Pancreas (tissue), 10 donors: ENCODE measurements around the gene LTBP2. TPM values are rescaled to one million over a fixed set of nuclear protein-coding genes. Genes with fewer than 3 reads are reported as not detected.

Experiments
- ATAC-seq, 4 donors: fragments of 200-7000 bp; cut with Tn5 transposase; one replicate each; pipeline versions ENCODE4 v1.8.0 to v1.9.1; 2020; ENCODE audit warnings: mild to moderate bottlenecking in 4 of 4, moderate library complexity in 4 of 4
- DNase-seq, 6 donors: peaks; one replicate each; pipeline ENCODE4 v3.0.0-alpha.2; 2020
- FAIRE-seq: peaks from 2 replicates; lab custom pipeline; 2012; peaks lifted over from hg19 to GRCh38; lab: Jason Lieb, UNC
- H3K27ac ChIP-seq, 4 donors: fragments of 200-600 bp; sonication (generic); 1 replicate in 3 of 4; 2 replicates in 1 of 4; pipeline versions ENCODE4 v1.5.0 to v1.8.0; 2020
- H3K27me3 ChIP-seq, 4 donors: fragments of 200-600 bp; one replicate each; pipeline ENCODE4 v1.8.0; 2021
- H3K36me3 ChIP-seq, 3 donors: fragments of 200-600 bp; sonication (generic) in 1 of 3; one replicate each; pipeline versions ENCODE4 v1.5.0 to v1.8.0; 2020 to 2021
- H3K4me1 ChIP-seq, 3 donors: fragments of 200-600 bp; one replicate each; pipeline ENCODE4 v1.8.0; 2021
- H3K4me3 ChIP-seq, 4 donors: fragments of 200-600 bp; sonication (generic) in 2 of 4; one replicate each; pipeline versions ENCODE4 v1.5.0 to v1.8.0; 2020 to 2021
- H3K9me3 ChIP-seq, 4 donors: fragments of 200-600 bp; one replicate each; pipeline ENCODE4 v1.8.0; 2021
- WGBS, 2 donors: extraction: QIAGEN DNeasy Blood & Tissue Kit; methylation state at CpG; one replicate each; pipeline ENCODE4 v1.1.7; 2013; 5-methylcytosine and 5-hydroxymethylcytosine counted together
- intact Hi-C, 3 donors: fragments of 100-400 bp; cut with DNase I; formaldehyde crosslinking; loops; one replicate each; pipeline versions ENCODE4 v1.11.1 to v1.14.2; 2022
- polyA plus RNA-seq, 2 donors: library from polyadenylated mRNA; stranded (reverse); fragments of 200-250 nt; gene quantifications; one replicate each; pipeline ENCODE4 v1.2.3, GENCODE V29; 2013
- total RNA-seq, 6 donors: library from RNA; stranded (reverse); fragmentation: NEBNext Ultra II Directional in 4 of 6; extraction: Animal tissue kit (Norgen Biotek cat#: 25700) in 4 of 6; gene quantifications; one replicate each; pipeline versions ENCODE4 v1.2.1 to v1.2.4, GENCODE V29; 2021 to 2023
- TF ChIP-seq, protein P1 (sequence below), 4 donors: fragments of 200-600 bp; sonication (generic) in 3 of 4; IDR thresholded peaks; one replicate each; pipeline versions ENCODE4 v1.5.0 to v1.8.0; 2021; ENCODE audit warnings: antibody characterized with exemption in 4 of 4
- donor health status: healthy with polysubstance abuse.
- donor health status: DM: no; HTN: no; CAD: no; lungs with moderate emphysema.
- donor health status: DM: no; HTN: no; CAD: no.
- donor health status: control.
- donor health status: control.
- donor health status: Bipolar disorder and iron deficiency.
- donor health status: DM: yes; HTN: yes; CAD: no.
- donor health status: DM: no; HTN: no; CAD: no.
- donor health status: DM: no; HTN: no; CAD: no.
- donor health status: DM: yes; HTN: yes; CAD: no.

LTBP2 gene
- total and polyA plus RNA-seq, 8 donors, result 1.8 to 18.1 (median 4.7) TPM

- no peaks in the 10 kb centered on the region for H3K27me3 ChIP-seq
- no peaks in the 10 kb centered on the region for H3K9me3 ChIP-seq
- ATAC-seq (no peak), FAIRE-seq (no peak), DNase-seq (no peak)
- 80 to 81% methylated on average over 8 of the region's 8 CpGs for WGBS, 2 donors
- intact Hi-C loops, result no loop called here
- H3K4me3 ChIP-seq, result no peak overlapping the region
- TF ChIP-seq, protein P1, sequence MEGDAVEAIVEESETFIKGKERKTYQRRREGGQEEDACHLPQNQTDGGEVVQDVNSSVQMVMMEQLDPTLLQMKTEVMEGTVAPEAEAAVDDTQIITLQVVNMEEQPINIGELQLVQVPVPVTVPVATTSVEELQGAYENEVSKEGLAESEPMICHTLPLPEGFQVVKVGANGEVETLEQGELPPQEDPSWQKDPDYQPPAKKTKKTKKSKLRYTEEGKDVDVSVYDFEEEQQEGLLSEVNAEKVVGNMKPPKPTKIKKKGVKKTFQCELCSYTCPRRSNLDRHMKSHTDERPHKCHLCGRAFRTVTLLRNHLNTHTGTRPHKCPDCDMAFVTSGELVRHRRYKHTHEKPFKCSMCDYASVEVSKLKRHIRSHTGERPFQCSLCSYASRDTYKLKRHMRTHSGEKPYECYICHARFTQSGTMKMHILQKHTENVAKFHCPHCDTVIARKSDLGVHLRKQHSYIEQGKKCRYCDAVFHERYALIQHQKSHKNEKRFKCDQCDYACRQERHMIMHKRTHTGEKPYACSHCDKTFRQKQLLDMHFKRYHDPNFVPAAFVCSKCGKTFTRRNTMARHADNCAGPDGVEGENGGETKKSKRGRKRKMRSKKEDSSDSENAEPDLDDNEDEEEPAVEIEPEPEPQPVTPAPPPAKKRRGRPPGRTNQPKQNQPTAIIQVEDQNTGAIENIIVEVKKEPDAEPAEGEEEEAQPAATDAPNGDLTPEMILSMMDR (IDR thresholded peaks at IDR 0.05), result no peak
- no peaks in the 10 kb centered on the region for H3K36me3 ChIP-seq
- no peak overlapping the region for H3K27ac ChIP-seq
- H3K4me1 ChIP-seq, result no peaks in the 10 kb centered on the region
These were observed 57.2 kb downstream of the LTBP2 start for GRCh38 chr14:74554742-74555362.

- peak in 1 of 6 donors; percentile 49 for DNase-seq
- H3K36me3 ChIP-seq, result no peaks in the 10 kb centered on the region
- H3K27ac ChIP-seq, result no peak overlapping the region
- ATAC-seq, result peak in 3 of 4 donors; percentile 9 to 24 (median 19)
- no peaks in the 10 kb centered on the region for H3K4me1 ChIP-seq
- FAIRE-seq, result no peak
- intact Hi-C loops, result no loop called here
- WGBS, 2 donors, result 77 to 83% methylated on average over 6 of the region's 6 CpGs
- TF ChIP-seq, protein P1 (IDR thresholded peaks at IDR 0.05), result no peak
- H3K9me3 ChIP-seq, result no peaks in the 10 kb centered on the region
- H3K27me3 ChIP-seq, result no peaks in the 10 kb centered on the region
- H3K4me3 ChIP-seq, result no peak overlapping the region
These were observed 59.4 kb downstream of the LTBP2 start for GRCh38 chr14:74552623-74553022.

DNA sequence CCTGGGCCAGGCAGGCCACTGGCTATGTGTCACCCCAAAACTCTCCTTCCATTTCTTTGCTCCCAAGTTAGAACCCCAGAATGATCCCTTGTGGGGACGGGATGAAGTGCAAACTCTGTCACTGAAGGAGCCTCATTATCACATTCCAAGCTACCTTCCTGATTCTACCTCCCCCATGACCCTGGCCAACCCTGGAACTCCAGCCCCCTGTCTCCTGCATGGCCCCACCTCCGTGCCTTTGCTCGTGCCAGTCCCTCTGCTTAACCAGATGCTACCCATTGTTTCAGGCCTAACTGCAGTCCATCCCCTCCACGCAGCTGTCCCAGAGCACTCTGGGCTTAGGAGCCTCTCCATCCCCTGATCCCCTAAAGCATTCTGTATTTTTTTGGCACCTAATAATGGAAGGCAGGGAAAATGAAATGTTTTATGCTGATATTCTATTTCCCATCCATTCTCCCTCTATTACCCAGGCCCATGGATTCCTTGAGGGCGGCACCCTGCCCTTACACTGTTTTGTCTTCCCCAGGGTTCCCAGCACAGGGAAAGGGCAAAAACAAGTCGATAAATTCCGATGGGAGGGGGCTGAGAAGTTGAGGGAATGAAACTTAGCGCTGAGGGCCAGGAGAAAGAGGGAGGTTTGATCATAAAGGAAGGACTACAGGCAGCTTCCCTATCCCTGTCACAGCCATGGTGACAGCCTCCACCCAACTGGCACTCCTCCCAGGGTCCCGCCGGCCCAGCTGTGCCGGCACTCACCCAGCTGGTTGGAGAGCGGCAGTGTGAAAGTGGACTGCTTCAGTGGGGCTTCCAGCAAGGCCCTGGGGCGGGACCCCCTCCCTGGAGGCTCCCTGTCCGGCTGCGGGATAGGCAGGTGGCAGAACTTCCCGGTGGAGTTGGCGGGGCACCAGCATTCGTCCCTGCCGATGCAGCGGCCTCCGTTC, 60.3 kb downstream of the LTBP2 start:
- H3K27ac ChIP-seq, result no peak overlapping the region
- intact Hi-C loops, result no loop called here
- FAIRE-seq (no peak), ATAC-seq (peak; percentile 55 to 75 (median 66)), DNase-seq (peak in 4 of 6 donors; percentile 35 to 67 (median 50))
- H3K36me3 ChIP-seq, result no peaks in the 10 kb centered on the region
- WGBS, 2 donors, result 50 to 54% methylated on average over 21 of the region's 21 CpGs
- no peaks in the 10 kb centered on the region for H3K9me3 ChIP-seq
- H3K4me1 ChIP-seq, result no peaks in the 10 kb centered on the region
- no peaks in the 10 kb centered on the region for H3K27me3 ChIP-seq
- H3K4me3 ChIP-seq, result no peak overlapping the region
- TF ChIP-seq, protein P1 (IDR thresholded peaks at IDR 0.05), result no peak

DNA sequence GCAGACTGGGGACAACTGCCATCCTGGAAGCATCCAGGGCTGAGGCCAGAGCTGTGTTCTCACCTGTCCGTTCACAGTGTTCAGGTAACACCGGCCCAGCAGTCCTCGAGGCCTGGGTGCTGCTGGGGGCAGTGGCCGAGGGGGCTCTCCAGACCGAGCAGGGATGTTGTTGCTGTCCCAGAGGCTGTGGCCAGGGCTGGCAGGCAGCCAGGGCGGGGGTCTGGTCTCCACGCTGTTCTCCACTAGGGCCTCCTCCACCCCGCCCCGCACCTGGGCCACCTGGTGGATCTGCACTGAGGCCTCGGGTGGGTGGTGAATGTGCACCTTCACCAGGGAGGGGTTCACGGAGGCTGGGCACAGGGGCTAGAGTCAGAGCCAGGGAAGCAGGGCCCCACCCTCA, 61.0 kb downstream of the LTBP2 start:
- ATAC-seq, result no peak
- WGBS, 2 donors, result 85 to 90% methylated on average over 11 of the region's 11 CpGs
- Histone ChIP-seq H3K4me3 (no peak overlapping the region), H3K27me3 (no peaks in the 10 kb centered on the region), H3K4me1 (no peaks in the 10 kb centered on the region), H3K9me3 (no peaks in the 10 kb centered on the region), H3K36me3 (no peaks in the 10 kb centered on the region), H3K27ac (no peak overlapping the region)
- peak in 2 of 6 donors; percentile 46 to 74 for DNase-seq
- intact Hi-C loops, result no loop called here
- FAIRE-seq, result no peak
- TF ChIP-seq, protein P1 (IDR thresholded peaks at IDR 0.05), result no peak
